GM12878 (cell line): ENCODE measurements around the gene ASH1L. TPM values are rescaled to one million over a fixed set of nuclear protein-coding genes. Genes with fewer than 3 reads are reported as not detected.
A peak's percentile ranks its signal among the peaks of the same experiment; 100 is the strongest.

Experiments used
- ATAC-seq: fragments of 200-7000 bp; cut with Tn5 transposase; 3 replicates; pipeline ENCODE4 v1.9.1; 2020; ENCODE audit warnings: mild to moderate bottlenecking, moderate library complexity
- BruUV-seq: library from RNA; stranded (reverse); fragments of 400-500 nt; replicated peaks from 2 replicates; lab custom pipeline; 2021; lab: Mats Ljungman, UMichigan
- CTCF ChIA-PET: fragments of 300-600 bp; sonication (Branson Sonifier 250); formaldehyde crosslinking; extraction: SDS; loops from one replicate; lab custom pipeline; 2021; ENCODE audit warnings: inconsistent platforms; lab: Yijun Ruan, JAX
- POLR2A ChIA-PET: fragments of 350-600 bp; formaldehyde crosslinking; extraction: SDS; loops from one replicate; lab custom pipeline; 2021; ENCODE audit warnings: inconsistent platforms; lab: Charles Lee
- RAD21 ChIA-PET: fragments of 300-600 bp; sonication (Branson Sonifier 250); formaldehyde crosslinking; loops from one replicate; lab custom pipeline; 2023; ENCODE audit warnings: antibody characterized with exemption; ENCODE audit not compliant: unreplicated experiment; lab: Charles Lee
- SMC1A ChIA-PET: fragments of 300-600 bp; sonication (Branson Sonifier 250); formaldehyde crosslinking; loops from one replicate; lab custom pipeline; 2023; ENCODE audit not compliant: unreplicated experiment, uncharacterized antibody; lab: Charles Lee
- DNase-seq: peaks from one replicate; pipeline ENCODE4 v3.0.0-alpha.2; 2011; ENCODE audit warnings: low read depth, low spot score
- FAIRE-seq: peaks from 3 replicates; lab custom pipeline; 2011; peaks lifted over from hg19 to GRCh38; lab: Jason Lieb, UNC
- H2AFZ ChIP-seq: 2 replicates; pipeline ENCODE4 v1.6.0; 2011; ENCODE audit warnings: low read depth, low read length, control low read depth; ENCODE audit not compliant: control insufficient read depth
- H3K27ac ChIP-seq: 2 replicates; pipeline ENCODE4 v1.5.1; 2011; ENCODE audit warnings: control low read depth; ENCODE audit not compliant: control insufficient read depth, insufficient read depth
- H3K27me3 ChIP-seq, 2 experiments: replicated peaks in 1 of 2; 2 replicates each; pipeline versions ENCODE4 v1.6.0 to v1.6.1; 2011; ENCODE audit warnings: low read length in 1 of 2; ENCODE audit not compliant: control insufficient read depth in 2 of 2, insufficient read depth in 2 of 2
- H3K36me3 ChIP-seq, 2 experiments: 2 replicates each; pipeline ENCODE4 v1.5.1; 2011; ENCODE audit warnings: low read length in 1 of 2; ENCODE audit not compliant: control insufficient read depth in 2 of 2, insufficient read depth in 2 of 2
- H3K4me1 ChIP-seq: 2 replicates; pipeline ENCODE4 v1.6.1; 2011; ENCODE audit warnings: mild to moderate bottlenecking, low read length, moderate library complexity, mixed read lengths; ENCODE audit not compliant: control insufficient read depth, insufficient read depth
- H3K4me2 ChIP-seq: 2 replicates; pipeline ENCODE4 v1.6.0; 2011; ENCODE audit warnings: control low read depth; ENCODE audit not compliant: control insufficient read depth, insufficient read depth
- H3K4me3 ChIP-seq: fragments of 200-600 bp; sonication (generic); 2 replicates; pipeline ENCODE4 v1.5.1; 2016
- H3K79me2 ChIP-seq: 2 replicates; pipeline ENCODE4 v1.6.0; 2011; ENCODE audit warnings: low read length; ENCODE audit not compliant: control insufficient read depth, insufficient read depth
- H3K9ac ChIP-seq: 2 replicates; pipeline ENCODE4 v1.8.0; 2011; ENCODE audit warnings: low read length, control low read depth, mixed read lengths; ENCODE audit not compliant: control insufficient read depth, insufficient read depth
- H3K9me3 ChIP-seq: replicated peaks from 3 replicates; pipeline ENCODE4 v1.5.1; 2011; ENCODE audit warnings: mild to moderate bottlenecking, low read length; ENCODE audit not compliant: control insufficient read depth, insufficient read depth
- H4K20me1 ChIP-seq: 2 replicates; pipeline ENCODE4 v1.6.0; 2011; ENCODE audit not compliant: control insufficient read depth, insufficient read depth
- BCL11A ChIP-seq: IDR thresholded peaks from 2 replicates; pipeline ENCODE4 v1.6.1; 2011; ENCODE audit warnings: low read depth, low read length
- CHD4 ChIP-seq: fragments of 200-600 bp; sonication (generic); IDR thresholded peaks from 2 replicates; pipeline ENCODE4 v1.6.1; 2016; ENCODE audit warnings: mild to moderate bottlenecking
- LARP7 ChIP-seq: fragments of 450-650 bp; IDR thresholded peaks from 2 replicates; pipeline ENCODE4 v1.6.1; 2017; ENCODE audit warnings: mild to moderate bottlenecking
- NFXL1 ChIP-seq: fragments of 450-650 bp; IDR thresholded peaks from 2 replicates; pipeline ENCODE4 v1.6.1; 2017; ENCODE audit warnings: antibody characterized with exemption, mild to moderate bottlenecking, borderline replicate concordance
- NRF1 ChIP-seq: conservative IDR thresholded peaks from 2 replicates; pipeline ENCODE4 v1.6.1; 2011; ENCODE audit warnings: mild to moderate bottlenecking, low read depth, low read length, improper control_type of control experiment
- RAD51 ChIP-seq: fragments of 450-650 bp; IDR thresholded peaks from 2 replicates; pipeline ENCODE4 v1.6.1; 2016; ENCODE audit warnings: moderate library complexity, mild to moderate bottlenecking, inconsistent platforms
- YY1 ChIP-seq: IDR thresholded peaks from 2 replicates; pipeline ENCODE4 v1.6.1; 2011; ENCODE audit warnings: low read depth, mild to moderate bottlenecking, low read length
- WGBS: methylation state at CpG from one replicate; pipeline ENCODE4 v1.1.6; 2016; ENCODE audit warnings: low lambda C conversion rate; ENCODE audit not compliant: insufficient replicate concordance, insufficient coverage; ENCODE audit errors: missing lambda C conversion rate; 5-methylcytosine and 5-hydroxymethylcytosine counted together
- in situ Hi-C: fragments of 300-500 bp; cut with MboI; formaldehyde crosslinking; loops from 9 replicates; pipeline ENCODE4 v1.14.3; 2018; ENCODE audit warnings: mixed read lengths
- intact Hi-C: fragments of 100-400 bp; cut with micrococcal nuclease; formaldehyde crosslinking; loops from one replicate; pipeline ENCODE4 v1.14.2; 2022; ENCODE audit not compliant: unreplicated experiment
- polyA plus RNA-seq, 11 experiments: library from polyadenylated mRNA; depleted of rRNA in 4 of 11; unstranded in 6 of 11; stranded (reverse) in 5 of 11; fragments of >200 nt; fragmentation: Nextera tagmentation in 4 of 11; fragmentation: Illumina TruSeq in 1 of 11; extraction: Ambion mirVana in 4 of 11; extraction: Trizol in 1 of 11; gene quantifications; 1 replicate in 1 of 11; 2 replicates in 10 of 11; pipeline versions ENCODE4 v1.2.1 to v1.2.3, GENCODE V29; 2011 to 2016; ENCODE audit warnings: inconsistent platforms in 2 of 11, missing spikeins in 2 of 11, low read depth in 1 of 11
- total RNA-seq, 4 experiments: library from RNA; depleted of rRNA in 3 of 4; stranded (reverse); fragments of >200 nt in 3 of 4; fragmentation: Illumina TruSeq in 1 of 4; extraction: Trizol in 1 of 4; gene quantifications; 2 replicates each; pipeline versions ENCODE4 v1.2.1 to v1.2.3, GENCODE V29; 2013 to 2021

The ASH1L gene
- total and polyA plus RNA-seq, 10 of the 15 experiments (the other 5 are each of a cell fraction or from before 2014, with no cell fraction given), result 1.7 to 23.9 (median 16.6) TPM

GRCh38 chr1:155455588-155456195 lies 106.9 kb downstream of the ASH1L start:
- Histone ChIP-seq H4K20me1 (no peaks in the 10 kb centered on the region), H3K9me3 (no peaks in the 10 kb centered on the region), H3K4me2 (no peak overlapping the region), H3K4me1 (no peaks in the 10 kb centered on the region), H3K27ac (no peak overlapping the region), H3K4me3 (no peak overlapping the region; the same call in 1 of the 2 replicates), H3K36me3 (peaks cover 0 to 6% of the 10 kb centered on the region in 2 experiments; a peak in 2 of 4 replicates), H3K27me3 (no peaks in the 10 kb centered on the region), H3K9ac (no peak overlapping the region), H2AFZ (no peak overlapping the region), H3K79me2 (no peaks in the 10 kb centered on the region)
- ATAC-seq, result no peak
- peak; percentile 7 for FAIRE-seq
- BruUV-seq, result no TSS peak
- WGBS, result 25% methylated on average over 1 of the region's 1 CpG
- CTCF ChIA-PET, result interaction anchor here (0.6 to 1.5 kb wide), 2 partner anchors 18 to 49 kb away, joined by 4 read pairs; no protein-coding TSS in a partner anchor
- in situ Hi-C loops (no loop called here), intact Hi-C loops (no loop called here)
- POLR2A ChIA-PET, result interaction anchor here (1.1 kb wide), 1 partner anchor 12 kb away, joined by 3 read pairs; no protein-coding TSS in a partner anchor
- TF ChIP-seq BCL11A (no peak), NFXL1 (no peak)
- RAD21 ChIA-PET, result interaction anchor here (0.9 kb wide), 1 partner anchor 92 kb away, joined by 3 read pairs; no protein-coding TSS in a partner anchor
- no peak for DNase-seq
- SMC1A ChIA-PET, result interaction anchor here (0.9 to 2.8 kb wide), 5 partner anchors 10 to 92 kb away, joined by 3 to 9 read pairs (median 3); no protein-coding TSS in a partner anchor

DNA sequence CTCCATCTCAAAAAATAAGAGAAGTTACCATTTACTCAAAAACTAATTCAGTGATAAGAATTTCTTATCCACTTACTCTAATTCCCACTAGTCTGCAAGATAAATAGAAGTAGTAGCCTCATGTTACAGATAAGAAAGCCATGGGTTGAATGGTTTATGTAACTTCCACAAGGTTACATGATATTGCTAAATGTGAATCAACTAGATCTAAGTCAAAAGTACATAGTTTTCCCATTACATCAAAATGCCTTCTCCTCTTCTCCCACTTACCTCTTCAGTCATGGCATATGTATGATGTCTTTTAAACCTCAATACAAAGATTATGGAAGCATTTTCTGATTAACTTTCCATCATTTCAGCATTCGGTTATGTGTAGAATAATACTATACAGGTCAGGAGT lies 108.5 kb downstream of the ASH1L start:
- Histone ChIP-seq H3K4me3 (no peak overlapping the region), H4K20me1 (no peaks in the 10 kb centered on the region), H3K4me2 (no peak overlapping the region), H3K9me3 (no peaks in the 10 kb centered on the region), H3K27me3 (no peaks in the 10 kb centered on the region), H3K4me1 (no peaks in the 10 kb centered on the region), H3K36me3 (peaks cover 0 to 3% of the 10 kb centered on the region in 2 experiments; a peak in 2 of 4 replicates), H3K79me2 (no peaks in the 10 kb centered on the region), H3K9ac (no peak overlapping the region), H3K27ac (no peak overlapping the region), H2AFZ (no peak overlapping the region)
- intact Hi-C loops, result no loop called here
- ChIA-PET RAD21 (no interaction called here), POLR2A (no interaction called here), CTCF (no interaction called here), SMC1A (no interaction called here)
- FAIRE-seq, result no peak
- no peak for DNase-seq
- in situ Hi-C loops, result no loop called here
- 100% methylated on average over 1 of the region's 1 CpG for WGBS
- BruUV-seq, result no TSS peak
- TF ChIP-seq LARP7 (no peak), RAD51 (no peak), CHD4 (no peak), YY1 (no peak), NRF1 (no peak)
- ATAC-seq, result no peak
